ENCODE results near the gene TECTB.
A peak's percentile ranks its signal among the peaks of the same experiment; 100 is the strongest.

TECTB gene

GRCh38 chr10:112313234-112313633, 30.0 kb downstream of the TECTB start:
- DNase-seq, result no peak

GRCh38 chr10:112313911-112314310, 30.7 kb downstream of the TECTB start:
- DNase-seq, result no peak

- DNase-seq, result peak; percentile 55 to 73
These were observed 31.7 kb downstream of the TECTB start for GRCh38 chr10:112314822-112315474.

- no peak for DNase-seq
These were observed 44.5 kb downstream of the TECTB start for GRCh38 chr10:112327678-112328077.

GRCh38 chr10:112330162-112330561, 47.0 kb downstream of the TECTB start:
- no peak for DNase-seq

- no peak for DNase-seq
These were observed 47.5 kb downstream of the TECTB start for GRCh38 chr10:112330607-112331160.

GRCh38 chr10:112332022-112332421, 48.8 kb downstream of the TECTB start:
- DNase-seq, result no peak

GRCh38 chr10:112332509-112333228, 49.5 kb downstream of the TECTB start:
- DNase-seq, result no peak

- DNase-seq, result no peak
These were observed 50.3 kb downstream of the TECTB start for GRCh38 chr10:112333452-112333851.

GRCh38 chr10:112335111-112335867, 52.1 kb downstream of the TECTB start:
- DNase-seq, result no peak

GRCh38 chr10:112335868-112336265, 52.7 kb downstream of the TECTB start:
- no peak for DNase-seq

- DNase-seq, result no peak
These were observed 53.5 kb downstream of the TECTB start for GRCh38 chr10:112336556-112337201.

GRCh38 chr10:112338957-112339356, 55.8 kb downstream of the TECTB start:
- no peak for DNase-seq

GRCh38 chr10:112340601-112341000, 57.4 kb downstream of the TECTB start:
- no peak for DNase-seq

GRCh38 chr10:112343056-112343806, 60.0 kb downstream of the TECTB start:
- no peak for DNase-seq

GRCh38 chr10:112344261-112344660, 61.1 kb downstream of the TECTB start:
- DNase-seq, result no peak

- no peak for DNase-seq
These were observed 62.0 kb downstream of the TECTB start for GRCh38 chr10:112345202-112345601.

GRCh38 chr10:112345743-112346142, 62.5 kb downstream of the TECTB start:
- no peak for DNase-seq

- DNase-seq, result no peak
These were observed 63.6 kb downstream of the TECTB start for GRCh38 chr10:112346774-112347173.

- no peak for DNase-seq
These were observed 64.8 kb downstream of the TECTB start for GRCh38 chr10:112347709-112348671.

- DNase-seq, result no peak
These were observed 65.6 kb downstream of the TECTB start for GRCh38 chr10:112348759-112349158.

All from stimulated activated CD4-positive, alpha-beta T cell treated with anti-CD3 and anti-CD28 coated beads, Interleukin-4, amount 100 ng/mL, for 4 hours (primary cell).